BJ (cell line): ENCODE measurements around the gene ACER1. TPM values are rescaled to one million over a fixed set of nuclear protein-coding genes. Genes with fewer than 3 reads are reported as not detected.

Source experiments
- CTCF ChIA-PET: fragments of 350-600 bp; formaldehyde crosslinking; extraction: SDS; loops from one replicate; lab custom pipeline; 2021; ENCODE audit warnings: antibody characterized with exemption, inconsistent platforms; lab: Yijun Ruan, JAX
- POLR2A ChIA-PET: fragments of 300-600 bp; sonication (Branson Sonifier 250); formaldehyde crosslinking; extraction: SDS; loops from one replicate; lab custom pipeline; 2021; ENCODE audit warnings: antibody characterized with exemption; lab: Charles Lee
- DNase-seq: peaks from one replicate; pipeline ENCODE4 v3.0.0-alpha.2; 2011; ENCODE audit warnings: low read depth
- H3K27me3 ChIP-seq: 2 replicates; pipeline ENCODE4 v1.6.0; 2011; ENCODE audit warnings: low read length; ENCODE audit not compliant: control insufficient read depth, insufficient read depth
- H3K36me3 ChIP-seq: 2 replicates; pipeline ENCODE4 v1.5.1; 2011; ENCODE audit warnings: low read length; ENCODE audit not compliant: control insufficient read depth, insufficient read depth
- H3K4me3 ChIP-seq: 2 replicates; pipeline ENCODE4 v1.5.1; 2011; ENCODE audit warnings: low read depth, mild to moderate bottlenecking, control low read depth, low read length
- CTCF ChIP-seq: IDR thresholded peaks from 2 replicates; pipeline ENCODE4 v1.5.1; 2011; ENCODE audit warnings: low read depth, mild to moderate bottlenecking, control low read depth, inconsistent platforms, low read length, moderate library complexity; ENCODE audit not compliant: insufficient read depth
- polyA plus RNA-seq: library from polyadenylated mRNA; depleted of rRNA; stranded (reverse); fragments of >200 nt; gene quantifications from 2 replicates; pipeline ENCODE4 v1.2.3, GENCODE V29; 2011

The ACER1 gene
- polyA plus RNA-seq, 1 experiment = 0.10 TPM

DNA sequence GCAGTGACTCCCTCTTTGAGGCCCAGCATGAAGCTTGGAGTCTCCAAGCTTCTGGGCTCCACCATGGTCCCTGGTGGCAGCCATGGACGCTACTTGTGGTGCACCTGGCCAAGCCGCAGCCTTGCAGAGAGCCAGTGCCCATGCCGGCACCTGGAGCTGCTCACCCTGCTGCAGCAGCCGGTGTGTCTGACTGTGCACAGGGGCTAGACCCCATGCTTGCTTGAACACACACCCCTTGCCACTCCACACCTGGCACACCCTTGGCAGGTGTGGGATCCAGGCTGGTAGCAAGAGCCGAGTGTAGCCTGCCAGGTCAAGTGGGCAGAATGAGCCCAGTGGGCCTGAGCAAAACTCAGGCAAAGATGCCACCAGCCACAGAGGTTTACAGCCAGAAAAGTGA, 35.0 kb downstream of the ACER1 start:
- H3K4me3 ChIP-seq = no peak overlapping the region
- POLR2A ChIA-PET = no interaction called here
- CTCF ChIA-PET = interaction anchor here (1.1 to 10.0 kb wide), 3 partner anchors 37 to 125 kb away, joined by 3 to 160 read pairs (median 3); no protein-coding TSS in a partner anchor
- no peak for TF ChIP-seq CTCF
- DNase-seq = no peak
- 0 out of 2 replicates have a peak, but pooled peaks cover 2% of the 10 kb centered on the region for H3K27me3 ChIP-seq
- no peaks in the 10 kb centered on the region for H3K36me3 ChIP-seq

GRCh38 chr19:6297202-6297601, 36.2 kb downstream of the ACER1 start:
- TF ChIP-seq CTCF = no peak
- CTCF ChIA-PET = interaction anchor here (0.6 to 10.0 kb wide), 4 partner anchors 9 to 124 kb away, joined by 3 to 160 read pairs (median 3); no protein-coding TSS in a partner anchor
- Histone ChIP-seq H3K4me3 (no peak overlapping the region), H3K27me3 (0 out of 2 replicates have a peak, but pooled peaks cover 2% of the 10 kb centered on the region), H3K36me3 (no peaks in the 10 kb centered on the region)
- POLR2A ChIA-PET = no interaction called here
- DNase-seq = no peak

DNA sequence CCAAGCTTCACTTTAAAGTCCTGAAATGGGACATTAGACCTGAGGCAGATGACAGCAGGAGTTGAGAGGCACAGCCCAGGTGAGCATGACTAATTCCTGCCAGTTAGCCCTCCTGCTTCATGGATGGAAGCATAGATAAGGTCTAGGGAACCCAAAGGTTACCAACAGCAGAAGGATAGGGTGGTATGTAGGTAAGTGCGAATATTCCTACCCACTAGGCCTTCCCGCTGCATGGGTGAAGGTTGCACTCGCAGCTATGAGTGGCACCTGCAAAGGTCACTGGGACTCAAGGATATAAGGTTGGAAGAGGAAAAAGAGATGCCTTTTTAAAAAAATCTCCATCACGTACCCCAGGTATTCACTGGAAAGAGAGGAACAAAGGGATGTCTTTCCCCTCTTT, 41.4 kb downstream of the ACER1 start:
- Histone ChIP-seq H3K27me3 (no peaks in the 10 kb centered on the region), H3K4me3 (no peak overlapping the region), H3K36me3 (no peaks in the 10 kb centered on the region)
- POLR2A ChIA-PET = no interaction called here
- CTCF ChIA-PET = no interaction called here
- no peak for TF ChIP-seq CTCF
- no peak for DNase-seq

- no peaks in the 10 kb centered on the region for H3K36me3 ChIP-seq
- no peak overlapping the region for H3K4me3 ChIP-seq
- ChIA-PET POLR2A (no interaction called here), CTCF (interaction anchor here (1.0 to 6.9 kb wide), 2 partner anchors 11 to 70 kb away, joined by 5 to 37 read pairs; no protein-coding TSS in a partner anchor)
- no peak for DNase-seq
- TF ChIP-seq CTCF = no peak
- H3K27me3 ChIP-seq = no peaks in the 10 kb centered on the region
Measured at GRCh38 chr19:6288737-6289136, 44.7 kb downstream of the ACER1 start.

DNA sequence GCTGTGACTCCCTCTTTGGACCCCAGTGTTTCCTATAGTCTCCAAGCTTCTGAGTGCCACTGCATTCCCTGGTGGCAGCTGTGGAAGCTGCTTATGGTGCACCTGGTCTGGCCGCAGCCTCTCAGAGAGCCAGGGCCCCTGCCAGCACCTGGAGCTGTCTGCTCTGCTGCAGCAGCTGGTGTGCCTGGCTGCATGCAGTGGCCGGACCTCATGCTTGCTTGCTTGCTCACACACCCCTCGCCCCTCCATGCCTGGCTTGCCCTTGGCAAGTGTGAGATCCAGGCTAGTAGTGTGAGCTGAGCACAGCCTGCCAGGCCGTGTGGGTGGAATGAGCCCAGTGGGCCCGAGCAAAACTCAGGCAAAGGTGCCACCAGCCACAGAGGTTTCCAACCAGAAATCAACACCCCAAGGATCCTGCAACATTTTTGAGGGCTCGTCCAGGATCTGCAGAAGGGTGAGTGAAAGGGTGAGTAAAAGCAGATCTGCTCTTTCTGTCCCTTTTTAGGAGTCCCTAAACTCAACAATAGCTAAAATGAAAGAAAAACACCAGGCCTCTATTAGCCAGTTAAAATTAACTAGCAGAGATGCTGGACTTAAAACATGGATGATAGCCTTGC, 46.0 kb downstream of the ACER1 start:
- Histone ChIP-seq H3K36me3 (no peaks in the 10 kb centered on the region), H3K4me3 (no peak overlapping the region), H3K27me3 (no peaks in the 10 kb centered on the region)
- POLR2A ChIA-PET = no interaction called here
- DNase-seq = no peak
- CTCF ChIA-PET = interaction anchor here (0.6 to 6.9 kb wide), 3 partner anchors 10 to 69 kb away, joined by 3 to 37 read pairs (median 7); no protein-coding TSS in a partner anchor
- TF ChIP-seq CTCF = no peak
